GM12865 (cell line): ENCODE data around the gene HCFC2.
"Not testable (repeated sequence)": the region's sequence is repeated elsewhere in the genome, so short reads cannot be mapped to it uniquely, and the experiment has no call there.

ENCODE experiments used
- DNase-seq: peaks from one replicate; pipeline ENCODE4 v3.0.0; 2010; ENCODE audit warnings: low read depth
- H3K4me3 ChIP-seq: 2 replicates; pipeline ENCODE4 v1.5.1; 2011; ENCODE audit warnings: mild to moderate bottlenecking, low read depth, low read length, control low read depth
- TF ChIP-seq, protein P1 (sequence below): IDR thresholded peaks from 2 replicates; pipeline ENCODE4 v1.5.1; 2011; ENCODE audit warnings: low read length, control low read depth, low read depth, inconsistent platforms; ENCODE audit not compliant: insufficient read depth; ENCODE audit errors: missing control alignments

HCFC2 gene

DNA sequence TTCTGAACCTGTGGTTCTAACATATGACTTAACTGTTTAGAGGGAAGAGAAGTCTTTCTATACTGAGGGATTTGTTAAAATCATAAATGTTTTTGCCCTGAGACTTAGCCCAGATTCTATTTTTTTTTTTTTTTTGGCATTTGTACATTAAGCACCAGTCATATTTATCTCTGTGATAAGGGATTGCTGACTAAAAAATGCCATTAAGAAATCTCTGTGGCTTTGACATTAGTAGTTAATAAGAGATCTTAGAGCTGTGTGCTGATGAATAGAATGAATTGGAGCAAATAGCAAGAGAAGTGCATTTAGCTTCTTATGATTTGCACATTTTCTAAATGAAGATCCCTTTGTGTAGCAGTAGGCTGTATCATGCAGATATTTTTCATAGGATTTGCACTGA, 41.1 kb downstream of the HCFC2 start:
- TF ChIP-seq, protein P1, sequence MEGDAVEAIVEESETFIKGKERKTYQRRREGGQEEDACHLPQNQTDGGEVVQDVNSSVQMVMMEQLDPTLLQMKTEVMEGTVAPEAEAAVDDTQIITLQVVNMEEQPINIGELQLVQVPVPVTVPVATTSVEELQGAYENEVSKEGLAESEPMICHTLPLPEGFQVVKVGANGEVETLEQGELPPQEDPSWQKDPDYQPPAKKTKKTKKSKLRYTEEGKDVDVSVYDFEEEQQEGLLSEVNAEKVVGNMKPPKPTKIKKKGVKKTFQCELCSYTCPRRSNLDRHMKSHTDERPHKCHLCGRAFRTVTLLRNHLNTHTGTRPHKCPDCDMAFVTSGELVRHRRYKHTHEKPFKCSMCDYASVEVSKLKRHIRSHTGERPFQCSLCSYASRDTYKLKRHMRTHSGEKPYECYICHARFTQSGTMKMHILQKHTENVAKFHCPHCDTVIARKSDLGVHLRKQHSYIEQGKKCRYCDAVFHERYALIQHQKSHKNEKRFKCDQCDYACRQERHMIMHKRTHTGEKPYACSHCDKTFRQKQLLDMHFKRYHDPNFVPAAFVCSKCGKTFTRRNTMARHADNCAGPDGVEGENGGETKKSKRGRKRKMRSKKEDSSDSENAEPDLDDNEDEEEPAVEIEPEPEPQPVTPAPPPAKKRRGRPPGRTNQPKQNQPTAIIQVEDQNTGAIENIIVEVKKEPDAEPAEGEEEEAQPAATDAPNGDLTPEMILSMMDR: no peak
- H3K4me3 ChIP-seq: no peak overlapping the region
- DNase-seq: no peak

- no peak for DNase-seq
- no peak overlapping the region for H3K4me3 ChIP-seq
- TF ChIP-seq, protein P1: no peak
Measured at GRCh38 chr12:104106965-104107364, 42.6 kb downstream of the HCFC2 start.

GRCh38 chr12:104108755-104109445, 44.6 kb downstream of the HCFC2 start:
- H3K4me3 ChIP-seq: no peak overlapping the region
- TF ChIP-seq, protein P1: peak; percentile 92
- DNase-seq: peak; percentile 89

DNA sequence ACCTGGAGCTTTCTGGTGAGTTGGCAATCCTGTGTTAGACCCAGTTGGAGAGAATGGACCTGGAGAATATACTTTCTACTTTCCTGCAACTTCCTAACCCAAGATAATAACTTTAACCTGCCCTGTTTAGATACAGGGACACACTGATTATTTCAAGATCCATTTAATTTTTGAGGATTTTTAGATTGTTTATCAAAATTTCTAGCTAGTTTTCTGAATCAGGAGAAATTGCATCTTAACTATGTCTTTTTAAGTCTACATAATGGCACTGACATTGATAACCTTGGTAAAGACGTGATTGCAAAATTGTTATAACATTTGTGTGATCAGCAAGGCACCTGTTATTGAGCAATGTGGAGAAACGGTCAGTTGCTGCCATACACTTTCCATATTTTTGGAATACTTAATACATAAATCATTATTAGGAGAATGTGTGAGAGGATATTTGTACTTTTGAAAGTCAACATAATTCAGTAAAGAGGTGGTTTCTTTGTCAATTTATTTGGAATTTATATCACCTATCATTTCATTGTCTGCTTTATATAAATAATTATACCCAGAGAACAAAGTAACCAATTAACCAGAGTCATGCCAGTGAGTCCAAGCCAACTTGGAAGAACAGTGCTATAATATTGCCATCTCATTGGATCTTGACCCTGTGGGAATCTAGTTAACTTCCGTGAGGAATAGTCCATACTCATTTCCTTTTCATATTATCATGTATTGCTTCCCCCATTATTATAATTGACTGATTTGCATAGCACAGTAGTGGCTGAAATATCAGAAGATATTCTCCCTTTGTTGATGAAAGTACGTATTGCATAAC, 45.3 kb downstream of the HCFC2 start:
- DNase-seq: no peak
- no peak overlapping the region for H3K4me3 ChIP-seq
- TF ChIP-seq, protein P1: no peak

DNA sequence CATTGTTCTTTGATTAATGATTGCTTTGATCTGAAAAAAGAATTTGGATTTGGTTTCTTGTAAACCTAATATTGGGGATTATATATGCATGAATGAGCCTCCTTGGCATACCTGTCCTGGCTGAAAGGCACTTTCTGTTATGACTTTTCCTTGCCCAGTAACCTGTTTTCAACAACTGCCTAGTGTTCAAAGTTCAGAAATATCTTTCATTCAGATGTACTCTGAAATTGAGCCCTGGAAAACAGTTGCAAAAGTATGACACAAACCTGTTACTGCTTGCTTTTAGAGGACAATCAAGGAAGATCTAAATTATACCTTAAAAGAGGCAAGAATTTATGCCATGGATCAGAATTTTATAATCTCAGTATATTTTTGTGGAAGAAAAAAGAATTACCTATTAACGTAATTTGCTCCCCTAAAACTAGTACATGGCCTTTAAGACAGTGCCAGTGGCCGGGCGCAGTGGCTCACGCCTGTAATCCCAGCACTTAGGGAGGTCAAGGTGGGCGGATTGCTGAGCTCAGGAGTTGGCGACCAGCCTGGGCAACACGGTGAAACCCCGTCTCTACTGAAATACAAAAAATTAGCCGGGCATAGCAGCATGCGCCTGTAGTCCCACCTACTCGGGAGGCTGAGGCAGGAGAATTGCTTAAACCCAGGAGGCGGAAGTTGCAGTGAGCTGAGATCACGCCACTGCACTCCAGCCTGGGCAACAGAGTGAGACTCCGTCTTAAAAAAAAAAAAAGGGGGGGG, 50.7 kb downstream of the HCFC2 start:
- not testable (repeated sequence) for H3K4me3 ChIP-seq, DNase-seq

GRCh38 chr12:104115587-104115975, 51.2 kb downstream of the HCFC2 start:
- TF ChIP-seq, protein P1: no peak
- no peak overlapping the region for H3K4me3 ChIP-seq
- no peak for DNase-seq

- TF ChIP-seq, protein P1: no peak
- no peak overlapping the region for H3K4me3 ChIP-seq
- no peak for DNase-seq
Measured at GRCh38 chr12:104121001-104121400, 56.7 kb downstream of the HCFC2 start.
